NB4 (cell line): ENCODE data around the gene ARHGEF4.

Experiments
- DNase-seq: peaks from one replicate; pipeline ENCODE4 v3.0.0; 2010; ENCODE audit warnings: low read depth
- H3K4me3 ChIP-seq: one replicate; pipeline ENCODE4 v1.5.1; 2011; ENCODE audit warnings: mild to moderate bottlenecking, low read depth, low read length, moderate library complexity
- MYC ChIP-seq: IDR thresholded peaks from 2 replicates; pipeline ENCODE4 v1.6.1; 2011; ENCODE audit warnings: low read depth, low read length
- POLR2A ChIP-seq: IDR thresholded peaks from 2 replicates; pipeline ENCODE4 v1.6.1; 2011; ENCODE audit warnings: mild to moderate bottlenecking; ENCODE audit not compliant: insufficient read length; ENCODE audit errors: extremely low read depth
- TF ChIP-seq, protein P1 (sequence below): IDR thresholded peaks from 2 replicates; pipeline ENCODE4 v1.6.1; 2011; ENCODE audit warnings: low read depth, low read length
- TF ChIP-seq, protein P2 (sequence below): IDR thresholded peaks from one replicate; pipeline ENCODE4 v1.5.1; 2012; ENCODE audit warnings: low read depth, low read length

Gene ARHGEF4

DNA sequence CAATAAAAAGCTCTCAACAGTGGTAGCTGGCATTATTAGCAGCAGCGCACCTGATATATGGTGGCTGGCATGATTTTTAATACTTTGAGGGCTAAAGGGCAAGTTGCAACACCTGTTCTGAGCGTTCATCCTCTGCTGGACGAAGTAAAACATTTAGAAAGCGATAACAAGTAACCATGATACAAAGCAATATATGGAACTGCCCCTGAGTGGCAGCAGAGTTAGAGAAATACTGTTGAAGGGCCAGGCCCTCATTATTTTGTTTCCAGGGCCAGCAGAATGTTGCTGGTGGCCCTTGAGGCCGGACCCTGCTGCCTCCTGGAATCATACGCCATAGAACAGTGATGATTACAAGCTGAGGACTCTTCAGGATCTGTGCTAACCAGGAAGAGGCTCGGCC lies 47.8 kb downstream of the ARHGEF4 start:
- H3K4me3 ChIP-seq, result no peak overlapping the region
- DNase-seq, result no peak
- TF ChIP-seq, protein P1, sequence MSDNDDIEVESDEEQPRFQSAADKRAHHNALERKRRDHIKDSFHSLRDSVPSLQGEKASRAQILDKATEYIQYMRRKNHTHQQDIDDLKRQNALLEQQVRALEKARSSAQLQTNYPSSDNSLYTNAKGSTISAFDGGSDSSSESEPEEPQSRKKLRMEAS, result no peak
- TF ChIP-seq MYC (no peak), POLR2A (no peak)
- TF ChIP-seq, protein P2, sequence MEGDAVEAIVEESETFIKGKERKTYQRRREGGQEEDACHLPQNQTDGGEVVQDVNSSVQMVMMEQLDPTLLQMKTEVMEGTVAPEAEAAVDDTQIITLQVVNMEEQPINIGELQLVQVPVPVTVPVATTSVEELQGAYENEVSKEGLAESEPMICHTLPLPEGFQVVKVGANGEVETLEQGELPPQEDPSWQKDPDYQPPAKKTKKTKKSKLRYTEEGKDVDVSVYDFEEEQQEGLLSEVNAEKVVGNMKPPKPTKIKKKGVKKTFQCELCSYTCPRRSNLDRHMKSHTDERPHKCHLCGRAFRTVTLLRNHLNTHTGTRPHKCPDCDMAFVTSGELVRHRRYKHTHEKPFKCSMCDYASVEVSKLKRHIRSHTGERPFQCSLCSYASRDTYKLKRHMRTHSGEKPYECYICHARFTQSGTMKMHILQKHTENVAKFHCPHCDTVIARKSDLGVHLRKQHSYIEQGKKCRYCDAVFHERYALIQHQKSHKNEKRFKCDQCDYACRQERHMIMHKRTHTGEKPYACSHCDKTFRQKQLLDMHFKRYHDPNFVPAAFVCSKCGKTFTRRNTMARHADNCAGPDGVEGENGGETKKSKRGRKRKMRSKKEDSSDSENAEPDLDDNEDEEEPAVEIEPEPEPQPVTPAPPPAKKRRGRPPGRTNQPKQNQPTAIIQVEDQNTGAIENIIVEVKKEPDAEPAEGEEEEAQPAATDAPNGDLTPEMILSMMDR, result no peak

DNA sequence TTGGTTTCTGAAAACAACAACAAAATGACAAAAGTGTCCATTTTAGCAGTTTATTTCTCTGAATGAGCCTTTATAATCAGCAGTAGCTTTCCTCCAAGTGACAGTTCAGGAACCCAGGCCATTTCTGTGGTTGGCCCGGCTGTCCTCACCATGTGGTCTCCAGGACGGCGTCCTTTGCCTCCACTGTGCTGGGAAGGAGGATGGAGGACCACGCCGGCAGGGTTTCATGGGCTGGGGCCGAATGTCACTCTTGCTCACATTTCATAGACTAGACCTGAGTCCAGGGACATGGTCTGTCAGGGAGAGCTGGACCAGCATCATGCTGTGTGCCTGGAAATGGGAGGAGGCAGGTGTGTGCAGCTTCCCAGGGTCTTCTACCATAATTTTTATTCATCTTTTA lies 50.9 kb downstream of the ARHGEF4 start:
- TF ChIP-seq, protein P2, result no peak
- H3K4me3 ChIP-seq, result no peak overlapping the region
- DNase-seq, result no peak

DNA sequence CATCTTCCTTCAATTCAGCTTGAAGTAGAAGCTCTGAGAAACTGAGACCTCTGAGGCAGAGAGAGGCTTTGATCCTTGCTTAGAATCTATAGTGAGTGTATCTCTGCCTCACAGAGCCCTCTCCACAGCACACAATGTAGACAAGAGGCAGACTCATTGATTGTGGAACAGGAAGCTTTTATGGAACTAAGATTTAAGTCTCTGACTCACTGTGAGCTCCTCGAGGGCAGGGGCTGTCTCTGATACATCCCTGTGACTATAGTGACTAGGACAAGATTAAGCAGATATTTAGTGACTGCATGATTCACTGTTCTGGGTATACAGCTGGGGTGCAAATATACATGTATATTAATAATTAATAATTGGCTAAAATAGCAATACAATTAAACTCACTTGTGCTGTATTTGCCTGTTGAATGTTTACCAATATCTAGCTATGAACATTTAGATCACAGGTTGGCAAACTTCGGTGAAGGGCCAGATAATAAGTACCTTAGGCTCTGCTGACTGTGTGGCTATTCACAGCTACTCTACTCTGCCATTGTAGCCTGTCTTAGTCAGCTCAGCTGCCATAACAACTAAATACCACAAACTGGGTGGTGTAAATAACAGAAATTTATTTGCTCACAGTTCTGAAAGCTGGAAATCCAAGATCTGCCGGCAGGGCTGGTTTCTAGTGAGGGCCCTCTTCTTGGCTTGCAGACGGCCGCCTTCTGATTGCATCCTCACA lies 54.4 kb downstream of the ARHGEF4 start:
- no peak for TF ChIP-seq MYC
- TF ChIP-seq, protein P2, result no peak
- TF ChIP-seq, protein P1, result no peak
- no peak for TF ChIP-seq POLR2A
- no peak for DNase-seq
- no peak overlapping the region for H3K4me3 ChIP-seq

DNA sequence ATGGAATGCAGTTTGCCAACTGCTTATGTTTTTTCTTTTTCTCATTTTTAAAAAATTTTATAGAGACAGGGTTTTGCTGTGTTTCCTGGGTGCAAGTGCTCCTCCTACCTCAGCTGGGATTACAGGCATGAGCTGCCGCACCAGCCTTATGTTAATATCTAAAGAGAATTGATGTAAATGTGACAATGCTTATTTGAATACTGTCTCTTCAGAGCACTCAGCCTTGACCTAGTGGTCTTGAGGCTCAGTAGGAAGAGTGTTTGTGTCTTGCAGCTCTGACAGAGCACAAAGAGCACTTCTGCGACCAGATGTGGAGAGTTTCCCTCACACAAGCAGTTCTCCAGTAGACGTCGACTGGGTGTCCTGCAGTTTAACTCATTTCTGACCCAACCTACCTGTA lies 55.3 kb downstream of the ARHGEF4 start:
- TF ChIP-seq MYC, result no peak
- TF ChIP-seq, protein P1, result no peak
- H3K4me3 ChIP-seq, result no peak overlapping the region
- DNase-seq, result no peak

DNA sequence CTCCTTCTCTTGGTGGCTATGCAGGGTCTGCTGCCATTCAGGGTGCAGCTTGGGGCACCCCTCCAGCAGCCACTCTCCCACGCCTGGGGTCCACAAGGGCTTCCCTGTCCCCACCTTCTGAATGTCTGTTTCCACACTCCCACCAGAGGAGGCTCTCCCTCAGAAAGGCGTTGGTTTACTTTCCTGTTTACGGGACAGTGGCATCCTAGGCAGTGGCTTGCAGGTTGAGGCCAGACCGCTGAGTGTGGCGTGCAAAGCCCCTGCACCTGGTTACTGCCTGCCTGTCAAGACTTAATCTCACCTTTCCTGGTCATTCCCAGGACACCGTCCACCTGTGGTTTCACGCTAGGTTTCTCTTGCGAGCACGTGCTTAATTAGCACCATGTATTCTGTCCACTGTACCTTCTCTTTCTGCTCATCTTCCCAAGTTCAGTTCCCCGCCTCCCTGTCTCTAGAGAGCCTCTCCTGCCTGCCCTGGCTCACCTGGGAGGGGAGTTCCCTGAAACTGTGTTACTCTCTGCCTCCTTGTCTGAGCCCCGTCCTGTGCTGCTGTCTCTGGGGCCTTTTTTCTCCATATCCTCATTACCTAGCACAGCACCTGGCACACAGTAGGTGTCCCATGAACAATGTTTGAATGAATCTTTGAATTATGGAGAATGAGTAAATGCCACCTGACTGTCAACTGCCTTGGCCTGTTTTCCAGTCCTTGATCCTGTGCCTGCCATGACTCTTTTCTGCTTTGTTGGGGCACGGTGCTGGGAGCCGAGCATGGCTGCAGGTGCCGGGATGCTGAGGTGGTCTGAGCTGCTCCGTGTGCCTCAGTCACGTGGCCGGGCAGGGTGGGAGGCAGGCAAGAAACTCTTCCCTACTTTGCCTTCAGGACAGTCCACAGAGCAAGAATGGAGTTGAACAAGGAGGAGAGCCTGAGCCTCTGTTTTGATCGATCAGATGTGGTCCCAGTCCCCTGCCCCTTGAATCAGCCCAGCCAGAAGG lies 56.4 kb downstream of the ARHGEF4 start:
- DNase-seq, result no peak
- no peak overlapping the region for H3K4me3 ChIP-seq
- TF ChIP-seq POLR2A (no peak), MYC (no peak)
- TF ChIP-seq, protein P2, result no peak
- TF ChIP-seq, protein P1, result no peak

DNA sequence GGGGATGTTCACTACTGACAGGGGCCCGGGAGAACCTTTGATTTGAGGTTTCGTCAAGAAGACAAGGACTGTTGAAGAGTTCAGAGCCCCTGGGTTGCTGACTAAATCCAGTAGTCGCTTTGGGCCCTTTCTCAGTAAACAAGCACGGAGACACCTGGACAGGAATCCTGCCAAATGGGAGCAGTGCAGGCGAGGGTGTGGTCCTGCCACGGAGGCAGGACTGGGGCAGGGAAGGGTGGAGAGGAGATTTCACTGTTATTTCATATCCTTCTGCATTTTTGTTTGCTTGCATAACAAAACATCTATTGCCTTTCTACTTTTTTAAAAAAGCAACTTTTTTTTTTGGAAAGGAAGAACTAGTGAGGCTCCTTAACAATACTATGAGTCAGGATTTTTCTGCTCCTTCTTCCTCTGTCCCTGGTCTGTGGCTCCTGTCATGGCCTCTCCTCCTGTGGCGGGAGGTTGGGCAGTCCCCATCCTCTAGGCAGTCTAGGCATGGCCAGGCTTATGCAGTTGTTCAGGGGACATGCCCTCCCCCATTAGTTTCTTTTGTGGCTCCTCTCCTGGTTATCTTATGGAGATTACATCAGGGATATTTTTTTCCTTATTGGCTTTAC lies 57.7 kb downstream of the ARHGEF4 start:
- H3K4me3 ChIP-seq, result no peak overlapping the region
- no peak for DNase-seq
- TF ChIP-seq MYC (no peak), POLR2A (no peak)
- TF ChIP-seq, protein P1, result no peak
- TF ChIP-seq, protein P2, result no peak
